Endodermal cell (in vitro differentiated cells): ENCODE measurements around the gene SEC24A. TPM values are rescaled to one million over a fixed set of nuclear protein-coding genes. Genes with fewer than 3 reads are reported as not detected.

ENCODE experiments used
- DNase-seq: peaks from one replicate; pipeline ENCODE4 v3.0.0-alpha.2; 2017
- H3K27ac ChIP-seq: 2 replicates; pipeline ENCODE4 v1.5.1; 2013; ENCODE audit warnings: mild to moderate bottlenecking, low read depth, low read length, moderate library complexity
- H3K27me3 ChIP-seq: 2 replicates; pipeline ENCODE4 v1.6.1; 2013; ENCODE audit warnings: mild to moderate bottlenecking, low read length, moderate library complexity; ENCODE audit not compliant: insufficient read depth, control insufficient read depth, poor library complexity, severe bottlenecking
- H3K36me3 ChIP-seq: 2 replicates; pipeline ENCODE4 v1.7.0; 2013; ENCODE audit warnings: mild to moderate bottlenecking, low read length, moderate library complexity; ENCODE audit not compliant: control insufficient read depth, insufficient read depth
- H3K4me1 ChIP-seq: one replicate; pipeline ENCODE4 v1.7.0; 2013; ENCODE audit warnings: low read length; ENCODE audit not compliant: control insufficient read depth, insufficient read depth
- H3K4me3 ChIP-seq: 2 replicates; pipeline ENCODE4 v1.5.1; 2013; ENCODE audit warnings: mild to moderate bottlenecking, low read length, moderate library complexity
- H3K9ac ChIP-seq: 2 replicates; pipeline ENCODE4 v1.6.1; 2013; ENCODE audit warnings: mild to moderate bottlenecking, low read length, moderate library complexity; ENCODE audit not compliant: poor library complexity, severe bottlenecking; ENCODE audit errors: extremely low read depth
- H3K9me3 ChIP-seq: 2 replicates; pipeline ENCODE4 v1.6.1; 2013; ENCODE audit warnings: mild to moderate bottlenecking, low read length, moderate library complexity; ENCODE audit not compliant: control insufficient read depth
- H3K27ac Mint-ChIP-seq: 2 replicates; pipeline ENCODE4 v1.8.0; 2020; ENCODE audit warnings: mixed read lengths
- H3K27me3 Mint-ChIP-seq: 2 replicates; pipeline ENCODE4 v1.8.0; 2021; ENCODE audit warnings: mild to moderate bottlenecking, mixed read lengths; ENCODE audit not compliant: insufficient read depth
- H3K36me3 Mint-ChIP-seq: 2 replicates; pipeline ENCODE4 v1.8.0; 2020; ENCODE audit warnings: low read depth, mixed read lengths
- H3K4me1 Mint-ChIP-seq: 2 replicates; pipeline ENCODE4 v1.8.0; 2020; ENCODE audit warnings: mixed read lengths
- H3K4me3 Mint-ChIP-seq: 2 replicates; pipeline ENCODE4 v1.8.0; 2020; ENCODE audit warnings: mild to moderate bottlenecking, moderate library complexity, mixed read lengths
- H3K9me3 Mint-ChIP-seq: 2 replicates; pipeline ENCODE4 v1.8.0; 2020; ENCODE audit warnings: mild to moderate bottlenecking, mixed read lengths
- CTCF ChIP-seq: fragments of 200-600 bp; sonication (generic); conservative IDR thresholded peaks from 2 replicates; pipeline ENCODE4 v1.5.0; 2021; ENCODE audit warnings: antibody characterized with exemption, mild to moderate bottlenecking
- WGBS, 2 experiments: methylation state at CpG; one replicate each; pipeline versions ENCODE4 v1.1.5 to v1.1.7; 2013; ENCODE audit warnings: missing lambda C conversion rate in 2 of 2, mixed read lengths in 1 of 2; ENCODE audit not compliant: insufficient coverage in 1 of 2, insufficient read length in 1 of 2; 5-methylcytosine and 5-hydroxymethylcytosine counted together
- total RNA-seq, 2 donors: library from RNA; stranded (reverse); fragmentation: NEBNext Ultra II Directional in 1 of 2; extraction: Animal tissue kit (Norgen Biotek cat#: 25700) in 1 of 2; gene quantifications; 2 replicates in 1 of 2; 3 replicates in 1 of 2; pipeline ENCODE4 v1.2.1, GENCODE V29; 2021

The SEC24A gene
- total RNA-seq, 2 donors from 2014 or later = 26.5 to 32.1 TPM

DNA sequence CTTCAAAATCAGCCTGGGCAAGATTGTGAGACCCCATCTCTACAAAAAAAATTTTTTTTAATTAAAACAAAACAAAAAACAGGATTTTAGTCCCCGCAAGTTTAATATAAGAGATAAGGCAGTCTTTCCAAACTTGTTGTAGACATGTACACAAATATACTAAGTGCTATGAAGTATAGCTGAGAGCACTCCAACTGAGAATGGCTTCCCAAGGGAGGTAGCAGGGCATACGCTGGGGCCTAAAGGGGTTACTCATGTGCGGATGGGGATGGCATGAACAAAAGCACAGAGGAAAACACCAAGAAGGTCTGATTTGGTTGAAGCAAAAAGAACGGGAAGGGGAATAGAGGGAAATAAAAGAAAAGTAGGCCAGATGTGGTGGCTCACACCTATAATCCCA, 37.1 kb upstream of the SEC24A start:
- no peaks in the 10 kb centered on the region for H3K9me3 ChIP-seq
- no peak overlapping the region for H3K27ac ChIP-seq
- no peak overlapping the region for H3K4me3 ChIP-seq
- H3K27me3 ChIP-seq = no peaks in the 10 kb centered on the region
- Mint-ChIP-seq H3K4me1 (peaks cover 15% of the 10 kb centered on the region), H3K27ac (no peak overlapping the region), H3K36me3 (peaks cover 45% of the 10 kb centered on the region), H3K27me3 (no peaks in the 10 kb centered on the region), H3K4me3 (no peak overlapping the region), H3K9me3 (no peaks in the 10 kb centered on the region)
- H3K36me3 ChIP-seq = peaks cover 37% of the 10 kb centered on the region
- WGBS, 2 experiments = 89 to 93% methylated on average over 3 to 4 of the region's 4 CpGs
- TF ChIP-seq CTCF = no peak
- H3K4me1 ChIP-seq = peaks cover 4% of the 10 kb centered on the region
- H3K9ac ChIP-seq = no peak overlapping the region
- no peak for DNase-seq

DNA sequence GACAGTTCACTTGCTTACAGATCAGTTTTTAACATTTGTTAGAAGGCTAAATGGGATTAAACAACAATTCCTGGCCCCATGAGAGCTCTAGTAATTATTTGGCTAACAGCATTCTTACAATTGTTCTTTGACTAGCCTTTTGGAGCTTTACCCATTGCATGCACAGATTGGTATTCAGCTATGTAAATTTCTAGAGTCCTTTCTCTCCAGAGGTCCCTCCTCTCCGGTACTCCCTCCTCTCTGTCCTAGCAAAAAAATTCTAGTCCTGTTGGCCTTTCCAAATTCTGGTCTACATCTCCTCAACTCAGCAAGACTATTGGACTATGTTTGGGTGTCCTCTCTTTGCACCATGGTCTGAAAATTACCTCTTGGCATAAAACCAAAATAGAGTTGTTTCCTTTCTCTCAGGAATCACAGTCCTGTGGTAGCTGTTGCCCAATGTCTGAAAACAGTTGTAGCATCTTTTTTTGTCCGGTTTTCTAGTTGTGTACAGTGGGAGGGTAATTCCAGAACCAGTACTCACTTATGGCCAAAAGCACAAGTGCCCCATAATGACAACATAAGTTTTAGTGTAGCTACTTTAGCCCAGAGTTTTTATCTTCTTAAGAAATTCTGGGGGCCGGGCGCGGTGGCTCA, 34.0 kb upstream of the SEC24A start:
- Histone ChIP-seq H3K36me3 (peaks cover 39% of the 10 kb centered on the region), H3K9me3 (no peaks in the 10 kb centered on the region), H3K4me3 (no peak overlapping the region), H3K4me1 (no peaks in the 10 kb centered on the region), H3K9ac (no peak overlapping the region), H3K27ac (no peak overlapping the region), H3K27me3 (no peaks in the 10 kb centered on the region)
- Mint-ChIP-seq H3K27me3 (no peaks in the 10 kb centered on the region), H3K36me3 (peaks cover 41% of the 10 kb centered on the region), H3K9me3 (no peaks in the 10 kb centered on the region), H3K4me1 (peaks cover 7% of the 10 kb centered on the region), H3K27ac (peak overlapping the region; percentile 32), H3K4me3 (no peak overlapping the region)
- no peak for DNase-seq
- TF ChIP-seq CTCF = no peak
- WGBS, 2 experiments = 87 to 95% methylated on average over 5 of the region's 5 CpGs

- peaks cover 41% of the 10 kb centered on the region for H3K36me3 Mint-ChIP-seq
- no peaks in the 10 kb centered on the region for H3K9me3 Mint-ChIP-seq
- no peak overlapping the region for H3K4me3 Mint-ChIP-seq
- Histone ChIP-seq H3K4me1 (no peaks in the 10 kb centered on the region), H3K4me3 (no peak overlapping the region), H3K27me3 (no peaks in the 10 kb centered on the region), H3K36me3 (peaks cover 47% of the 10 kb centered on the region), H3K9ac (no peak overlapping the region), H3K9me3 (no peaks in the 10 kb centered on the region), H3K27ac (no peak overlapping the region)
- no peaks in the 10 kb centered on the region for H3K4me1 Mint-ChIP-seq
- 96% methylated on average over 2 of the region's 2 CpGs for WGBS, 2 experiments
- no peak overlapping the region for H3K27ac Mint-ChIP-seq
- DNase-seq = no peak
- no peak for TF ChIP-seq CTCF
- no peaks in the 10 kb centered on the region for H3K27me3 Mint-ChIP-seq
Observed at GRCh38 chr5:134620634-134621033, 28.0 kb upstream of the SEC24A start.
